CD4-positive, alpha-beta T cell treated with Interleukin-6 for 4 hours (primary cell): Measurements from ENCODE around the gene TRIM59.

Experiments used
- DNase-seq: peaks from one replicate; pipeline ENCODE4 v3.0.0-alpha.2; 2020; ENCODE audit warnings: mixed read lengths

TRIM59 gene

GRCh38 chr3:160401291-160402095 is 48.1 kb downstream of the TRIM59 start:
- no peak for DNase-seq

DNA sequence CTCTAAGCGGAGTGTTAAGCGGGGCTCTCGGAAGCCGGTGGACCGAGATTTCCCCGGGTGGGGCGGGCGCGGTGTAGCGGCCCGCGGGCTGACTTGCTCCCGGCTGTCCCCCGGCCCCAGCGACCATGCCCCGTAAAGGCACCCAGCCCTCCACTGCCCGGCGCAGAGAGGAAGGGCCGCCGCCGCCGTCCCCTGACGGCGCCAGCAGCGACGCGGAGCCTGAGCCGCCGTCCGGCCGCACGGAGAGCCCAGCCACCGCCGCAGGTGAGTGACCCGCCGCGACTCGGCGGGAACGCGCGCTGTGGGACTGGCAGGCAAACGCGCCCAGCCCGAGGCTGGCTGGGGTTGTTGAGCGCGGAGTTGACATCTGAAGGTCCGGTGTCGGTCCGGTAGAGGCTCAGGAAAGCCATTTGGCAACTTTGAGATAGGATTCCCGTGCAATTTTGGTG is 48.9 kb downstream of the TRIM59 start:
- DNase-seq, result peak; percentile 11

- peak; percentile 30 for DNase-seq
Measured at GRCh38 chr3:160400030-160400701, 49.4 kb downstream of the TRIM59 start.

DNA sequence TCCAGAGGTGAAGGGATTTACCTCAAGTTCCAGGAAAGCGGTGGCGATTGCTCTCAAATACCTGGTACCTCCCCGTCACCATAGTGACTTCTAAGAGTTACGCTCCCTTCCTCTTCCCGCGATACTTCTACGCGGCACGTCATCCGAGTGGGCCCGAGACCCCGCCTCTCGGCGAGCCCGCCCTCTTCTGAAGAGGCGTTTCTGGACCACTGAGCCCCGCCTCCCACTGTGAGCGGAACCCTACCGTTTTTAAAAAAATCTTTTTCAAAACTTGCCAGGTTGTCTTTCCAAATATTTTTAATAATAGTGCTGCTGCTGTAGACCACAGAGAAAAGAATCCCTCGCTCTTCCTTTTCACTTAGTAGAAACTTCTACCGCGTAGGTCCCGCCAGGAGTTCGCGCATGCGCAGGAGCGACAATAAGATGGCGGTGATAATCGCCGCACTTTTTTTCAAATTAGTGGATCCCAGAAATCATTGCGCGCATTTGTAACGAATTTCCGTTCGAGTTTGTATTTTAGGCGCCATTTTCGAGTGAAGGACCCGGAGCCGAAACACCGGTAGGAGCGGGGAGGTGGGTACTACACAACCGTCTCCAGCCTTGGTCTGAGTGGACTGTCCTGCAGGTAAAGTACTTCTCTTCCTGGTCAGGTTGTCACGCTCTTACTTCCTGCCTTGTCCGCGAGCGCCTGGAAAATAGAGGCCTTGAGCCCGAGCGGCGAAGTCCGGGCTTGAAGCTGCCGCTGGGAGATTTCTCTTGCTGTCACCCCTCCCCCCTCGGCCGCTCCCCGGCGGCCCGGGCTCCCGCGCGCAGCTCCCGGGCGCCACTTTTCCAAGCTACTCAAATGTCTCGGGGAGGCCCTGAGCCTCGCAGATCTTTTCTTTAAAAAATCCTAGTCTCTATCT is 50.2 kb downstream of the TRIM59 start, which contains the start of the genes IFT80 and SMC4:
Gene IFT80 (minus strand): TSS at position 101 of the 905 bp plus-strand sequence. CDS start 14,625 bp downstream, outside the sequence.
Gene SMC4 (plus strand): TSS at position 526 of the 905 bp plus-strand sequence. CDS start 1,177 bp downstream, outside the sequence.
- peak; percentile 96 for DNase-seq

GRCh38 chr3:160398820-160399124 is 50.8 kb downstream of the TRIM59 start:
- no peak for DNase-seq

GRCh38 chr3:160395297-160395696 is 54.3 kb downstream of the TRIM59 start:
- DNase-seq, result no peak

- DNase-seq, result no peak
Measured at GRCh38 chr3:160394009-160394392, 55.6 kb downstream of the TRIM59 start.

DNA sequence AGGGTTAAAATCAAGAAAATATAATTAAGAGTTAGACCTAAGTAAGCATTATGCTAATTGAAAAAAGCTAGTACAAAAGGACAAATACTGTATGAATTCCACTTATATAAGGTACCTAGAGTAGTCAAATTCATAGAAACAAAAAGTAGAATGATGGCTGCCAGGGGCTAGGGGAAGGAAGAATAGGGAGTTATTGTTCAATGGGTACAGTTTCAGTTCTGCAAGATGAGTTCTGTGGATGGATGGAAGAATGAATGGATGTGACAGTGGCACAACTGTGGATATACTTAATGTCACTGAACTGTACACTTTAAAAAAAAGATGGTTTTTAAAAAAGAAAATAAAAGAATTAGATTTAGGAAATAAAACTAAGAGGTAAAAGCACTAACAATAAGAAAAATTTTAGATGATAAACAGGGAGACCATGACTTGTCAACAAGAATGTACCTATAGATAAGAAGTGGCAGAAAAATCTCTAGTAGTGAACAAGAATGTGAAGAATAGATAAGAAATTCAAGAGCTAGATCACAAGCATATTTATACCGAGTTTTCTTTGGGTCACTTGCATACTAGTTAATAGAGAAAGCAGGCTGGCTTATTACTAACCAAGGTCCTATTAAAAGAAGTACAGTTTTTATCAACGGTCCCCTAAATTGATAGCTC is 56.1 kb downstream of the TRIM59 start:
- DNase-seq, result no peak

- no peak for DNase-seq
Measured at GRCh38 chr3:160392798-160393197, 56.8 kb downstream of the TRIM59 start.

DNA sequence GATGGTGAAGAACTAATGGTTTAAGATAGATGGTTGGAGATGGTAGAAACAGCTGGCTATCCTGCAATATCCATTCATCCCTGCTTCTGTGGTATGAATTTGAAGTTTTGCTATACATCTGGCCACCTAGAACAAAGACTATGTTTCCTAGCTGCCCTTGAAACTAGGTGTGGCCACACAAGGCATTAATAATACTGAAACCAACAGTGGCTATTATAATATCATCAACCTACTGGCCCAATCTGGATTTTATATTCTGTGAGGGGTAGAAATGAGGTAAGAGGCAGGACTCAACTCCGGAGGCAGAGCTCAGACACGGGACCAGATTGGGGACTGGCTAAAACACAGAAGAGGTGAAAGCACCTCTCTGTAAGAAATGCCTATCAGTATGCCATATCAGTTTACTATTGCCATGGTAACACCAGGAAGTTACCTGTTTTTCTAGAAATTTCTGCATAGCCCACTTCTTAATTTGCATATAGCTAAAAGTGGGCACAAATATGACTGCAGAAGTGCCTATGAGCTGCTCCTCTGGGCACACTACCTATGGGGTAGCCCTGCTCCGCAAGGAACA is 58.9 kb downstream of the TRIM59 start:
- DNase-seq, result no peak
